ENCODE results near the gene EXPH5. TPM values are rescaled to one million over a fixed set of nuclear protein-coding genes. Genes with fewer than 3 reads are reported as not detected.

Gene EXPH5
- total RNA-seq, 1 donor from 2014 or later = 0.65 TPM

DNA sequence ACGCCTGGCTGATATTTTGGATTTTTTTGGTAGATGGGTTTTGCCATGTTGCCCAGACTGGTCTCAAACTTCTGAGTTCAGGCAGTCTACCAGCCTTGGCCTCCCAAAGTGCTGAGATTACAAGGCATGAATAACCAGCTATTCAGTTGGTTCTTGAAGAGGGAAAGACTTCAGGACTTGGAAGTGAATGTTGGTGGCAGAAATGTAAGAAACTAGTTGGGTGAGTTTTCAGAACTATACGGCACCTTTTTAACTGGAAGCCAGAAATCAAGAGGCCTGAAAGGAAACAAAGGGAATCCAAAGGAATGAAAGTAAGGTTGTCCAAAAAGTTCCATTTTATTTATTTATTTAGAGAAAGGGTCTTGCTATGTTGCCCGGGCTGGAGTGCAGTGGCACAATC lies 98.2 kb downstream of the EXPH5 start:
- no peaks in the 10 kb centered on the region for H3K27me3 Mint-ChIP-seq (ENCODE audit: insufficient read depth)
- intact Hi-C loops (cut with micrococcal nuclease) = loop anchor here (5.0 to 10.0 kb wide), 3 partner anchors 232 to 1038 kb away; partner anchors contain the start of genes CUL5 and CWF19L2
- H3K36me3 Mint-ChIP-seq (ENCODE audit: low read depth) = peaks cover 12% of the 10 kb centered on the region

GRCh38 chr11:108494182-108494581 lies 99.4 kb downstream of the EXPH5 start:
- H3K4me1 Mint-ChIP-seq (ENCODE audit: low read depth) = peaks cover 35% of the 10 kb centered on the region
- H3K27me3 Mint-ChIP-seq (ENCODE audit: insufficient read depth) = no peaks in the 10 kb centered on the region
- no peaks in the 10 kb centered on the region for H3K9me3 Mint-ChIP-seq
- no peak overlapping the region for H3K4me3 Mint-ChIP-seq
- intact Hi-C loops (cut with micrococcal nuclease) = loop anchor here (10.0 kb wide), 1 partner anchor 489 kb away; the partner anchor contains the start of gene CUL5
- DNase-seq (ENCODE audit: low spot score) = no peak
- peaks cover 12% of the 10 kb centered on the region for H3K36me3 Mint-ChIP-seq (ENCODE audit: low read depth)
- peak overlapping the region; percentile 47 for H3K27ac Mint-ChIP-seq

More for the DNA sequence above, 98.2 kb downstream of the EXPH5 start:
- Mint-ChIP-seq H3K27ac (peak overlapping the region; percentile 14), H3K4me3 (no peak overlapping the region), H3K4me1 (ENCODE audit: low read depth) (peaks cover 35% of the 10 kb centered on the region), H3K9me3 (no peaks in the 10 kb centered on the region)
- no peak for DNase-seq (ENCODE audit: low spot score)

DNA sequence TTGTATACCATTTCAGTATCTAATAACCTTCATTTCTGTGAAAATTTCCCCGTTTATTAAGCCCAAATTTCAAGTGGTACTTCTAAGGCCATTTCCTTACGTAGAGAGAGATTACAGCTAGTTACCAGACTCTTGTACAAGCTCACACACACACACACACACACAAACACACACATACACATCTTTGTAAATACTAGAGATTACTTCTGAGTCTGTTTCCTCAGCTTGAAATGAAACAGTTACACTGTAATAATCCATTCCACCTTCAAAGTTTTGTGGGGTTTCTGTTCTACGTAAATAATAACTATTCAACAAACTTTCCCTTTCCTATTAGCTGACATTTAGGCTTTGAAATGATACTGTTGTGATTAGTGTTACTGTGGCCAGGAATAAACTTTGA lies 101.6 kb downstream of the EXPH5 start:
- H3K4me3 Mint-ChIP-seq = no peak overlapping the region
- H3K9me3 Mint-ChIP-seq = no peaks in the 10 kb centered on the region
- H3K27ac Mint-ChIP-seq = no peak overlapping the region
- no peaks in the 10 kb centered on the region for H3K27me3 Mint-ChIP-seq (ENCODE audit: insufficient read depth)
- DNase-seq (ENCODE audit: low spot score) = no peak
- H3K36me3 Mint-ChIP-seq (ENCODE audit: low read depth) = peaks cover 21% of the 10 kb centered on the region
- intact Hi-C loops (cut with micrococcal nuclease) = loop anchor here (10.0 kb wide), 1 partner anchor 487 kb away; the partner anchor contains the start of gene CUL5
- peaks cover 26% of the 10 kb centered on the region for H3K4me1 Mint-ChIP-seq (ENCODE audit: low read depth)

DNA sequence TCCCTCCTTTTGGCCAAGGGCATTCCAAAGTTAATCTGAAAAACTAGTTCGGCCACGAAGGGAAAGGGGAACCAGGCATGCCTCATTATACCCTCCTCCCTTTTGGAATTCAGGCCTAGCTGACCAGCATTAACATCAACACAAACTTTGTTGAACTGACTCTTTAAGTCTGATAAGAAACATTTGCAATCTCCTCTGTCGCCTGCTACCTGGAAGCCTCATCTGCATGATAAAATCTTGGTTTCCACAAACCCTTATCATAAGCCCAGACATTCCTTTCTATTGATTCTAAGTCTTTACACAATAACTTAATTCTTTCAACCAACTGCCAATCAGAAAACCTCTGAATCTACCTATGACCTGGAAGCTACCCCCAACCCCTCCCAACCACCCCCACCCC lies 106.7 kb downstream of the EXPH5 start:
- Mint-ChIP-seq H3K27me3 (ENCODE audit: insufficient read depth) (no peaks in the 10 kb centered on the region), H3K36me3 (ENCODE audit: low read depth) (peaks cover 29% of the 10 kb centered on the region), H3K27ac (no peak overlapping the region), H3K4me1 (ENCODE audit: low read depth) (peaks cover 9% of the 10 kb centered on the region), H3K4me3 (no peak overlapping the region), H3K9me3 (no peaks in the 10 kb centered on the region)
- intact Hi-C loops (cut with micrococcal nuclease) = no loop called here
- no peak for DNase-seq (ENCODE audit: low spot score)

- Mint-ChIP-seq H3K9me3 (no peaks in the 10 kb centered on the region), H3K27ac (peak overlapping the region; percentile 30), H3K36me3 (ENCODE audit: low read depth) (peaks cover 32% of the 10 kb centered on the region), H3K4me1 (ENCODE audit: low read depth) (peaks cover 9% of the 10 kb centered on the region), H3K4me3 (no peak overlapping the region), H3K27me3 (ENCODE audit: insufficient read depth) (no peaks in the 10 kb centered on the region)
- no peak for DNase-seq (ENCODE audit: low spot score)
- intact Hi-C loops (cut with micrococcal nuclease) = no loop called here
Observed at GRCh38 chr11:108486331-108486730, 107.2 kb downstream of the EXPH5 start.

DNA sequence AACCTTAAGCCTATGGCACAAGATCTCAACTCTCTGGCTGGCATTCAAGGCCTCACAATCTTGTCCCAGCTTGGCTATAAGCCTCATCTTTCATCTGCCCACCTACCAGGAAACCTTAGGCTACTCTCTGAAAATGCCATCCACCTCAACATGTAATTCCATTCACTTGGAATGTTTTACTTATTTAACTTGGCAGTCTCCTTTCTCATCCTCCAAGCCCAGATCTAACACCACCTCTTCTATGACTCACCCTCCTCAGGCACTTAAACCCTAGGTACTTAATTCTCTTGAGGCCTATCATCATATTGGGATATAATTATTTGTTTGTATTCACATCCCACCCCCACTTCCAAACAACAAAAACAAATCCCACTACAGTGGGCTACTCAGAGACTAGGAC lies 110.4 kb downstream of the EXPH5 start:
- H3K27ac Mint-ChIP-seq = no peak overlapping the region
- peaks cover 9% of the 10 kb centered on the region for H3K4me1 Mint-ChIP-seq (ENCODE audit: low read depth)
- intact Hi-C loops (cut with micrococcal nuclease) = no loop called here
- H3K9me3 Mint-ChIP-seq = no peaks in the 10 kb centered on the region
- no peaks in the 10 kb centered on the region for H3K27me3 Mint-ChIP-seq (ENCODE audit: insufficient read depth)
- DNase-seq (ENCODE audit: low spot score) = no peak
- H3K36me3 Mint-ChIP-seq (ENCODE audit: low read depth) = peaks cover 25% of the 10 kb centered on the region
- no peak overlapping the region for H3K4me3 Mint-ChIP-seq

- Mint-ChIP-seq H3K36me3 (ENCODE audit: low read depth) (peaks cover 7% of the 10 kb centered on the region), H3K27ac (no peak overlapping the region), H3K4me3 (no peak overlapping the region), H3K9me3 (no peaks in the 10 kb centered on the region), H3K27me3 (ENCODE audit: insufficient read depth) (peaks cover 3% of the 10 kb centered on the region), H3K4me1 (ENCODE audit: low read depth) (no peaks in the 10 kb centered on the region)
- intact Hi-C loops (cut with micrococcal nuclease) = no loop called here
- DNase-seq (ENCODE audit: low spot score) = no peak
Observed at GRCh38 chr11:108474664-108475463, 118.7 kb downstream of the EXPH5 start.

GRCh38 chr11:108472681-108473080 lies 120.9 kb downstream of the EXPH5 start:
- H3K36me3 Mint-ChIP-seq (ENCODE audit: low read depth) = peaks cover 7% of the 10 kb centered on the region
- no peak overlapping the region for H3K4me3 Mint-ChIP-seq
- intact Hi-C loops (cut with micrococcal nuclease) = no loop called here
- no peak for DNase-seq (ENCODE audit: low spot score)
- peaks cover 3% of the 10 kb centered on the region for H3K27me3 Mint-ChIP-seq (ENCODE audit: insufficient read depth)
- H3K9me3 Mint-ChIP-seq = no peaks in the 10 kb centered on the region
- no peaks in the 10 kb centered on the region for H3K4me1 Mint-ChIP-seq (ENCODE audit: low read depth)
- no peak overlapping the region for H3K27ac Mint-ChIP-seq

DNA sequence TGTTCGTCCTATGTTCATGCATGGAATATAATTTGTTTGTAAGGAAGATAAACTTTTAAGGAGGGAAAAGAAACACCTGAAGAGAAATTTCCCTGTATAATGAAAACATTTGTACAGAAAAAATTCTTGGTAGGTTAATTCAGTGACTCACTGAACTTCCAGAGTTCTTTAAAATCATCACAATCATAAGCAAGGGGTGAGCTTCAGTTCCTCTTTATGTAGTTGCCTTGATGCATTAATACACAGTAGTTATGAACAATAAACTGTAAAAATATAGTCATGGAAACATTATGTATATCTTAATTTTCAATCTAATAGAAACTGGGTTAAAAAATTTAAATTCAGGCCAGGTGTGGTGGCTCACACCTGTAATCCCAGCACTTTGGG lies 125.1 kb downstream of the EXPH5 start:
- DNase-seq (ENCODE audit: low spot score) = no peak
- Mint-ChIP-seq H3K4me1 (ENCODE audit: low read depth) (peaks cover 23% of the 10 kb centered on the region), H3K4me3 (no peak overlapping the region), H3K9me3 (no peaks in the 10 kb centered on the region), H3K27me3 (ENCODE audit: insufficient read depth) (peaks cover 3% of the 10 kb centered on the region), H3K36me3 (ENCODE audit: low read depth) (peaks cover 3% of the 10 kb centered on the region), H3K27ac (no peak overlapping the region)
- intact Hi-C loops (cut with micrococcal nuclease) = loop anchor here (5.0 kb wide), 3 partner anchors 264 to 611 kb away; partner anchors contain the start of genes ACAT1 and SLC35F2

DNA sequence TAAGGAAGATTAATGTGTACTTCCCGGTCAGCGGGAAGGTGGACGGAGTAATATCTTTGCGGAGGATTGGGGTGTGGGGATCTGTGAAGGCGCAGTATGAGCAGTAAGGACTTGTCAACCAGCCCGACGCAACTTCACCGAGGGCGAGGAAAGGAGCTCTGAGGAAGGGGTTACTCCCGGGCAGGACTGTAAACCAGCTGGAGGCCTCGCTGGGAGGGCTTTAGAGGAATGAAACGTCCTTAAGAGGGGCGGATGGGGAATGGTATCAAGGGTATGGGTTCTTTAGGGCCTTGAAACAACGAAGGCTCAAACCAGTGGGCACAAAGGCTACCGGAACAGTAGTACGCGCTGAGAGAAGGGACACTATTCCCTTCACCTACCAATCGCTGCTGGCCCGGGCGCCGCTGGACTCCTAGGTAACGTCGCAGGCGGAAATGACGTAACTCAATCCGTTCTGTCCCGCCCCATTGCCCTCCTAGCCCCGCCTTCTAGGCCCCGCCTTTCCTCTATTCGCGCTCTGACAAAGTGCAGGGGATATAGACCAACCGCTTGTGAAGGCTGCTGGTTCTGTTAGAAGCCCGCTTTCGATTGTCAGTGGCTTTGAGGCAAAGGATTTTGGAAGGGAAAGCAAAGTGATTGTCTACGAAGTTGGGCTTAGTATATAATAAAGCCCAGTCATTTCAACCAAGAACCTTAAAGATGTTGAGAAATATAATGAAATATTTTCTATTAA lies 126.3 kb downstream of the EXPH5 start, which contains the start of gene C11orf65:
Gene C11orf65, minus strand, starts transcription at position 439 of the 733 bp plus-strand sequence. CDS start 5,970 bp downstream, outside the sequence.
- Mint-ChIP-seq H3K27me3 (ENCODE audit: insufficient read depth) (peaks cover 3% of the 10 kb centered on the region), H3K27ac (peak within 1 kb of the TSS; percentile 100), H3K36me3 (ENCODE audit: low read depth) (peaks cover 3% of the 10 kb centered on the region), H3K4me1 (ENCODE audit: low read depth) (peaks cover 23% of the 10 kb centered on the region), H3K4me3 (peak within 1 kb of the TSS; percentile 98), H3K9me3 (no peaks in the 10 kb centered on the region)
- peak; percentile 94 for DNase-seq (ENCODE audit: low spot score)
- intact Hi-C loops (cut with micrococcal nuclease) = loop anchor here (1.0 to 5.0 kb wide), 14 partner anchors 30 to 1010 kb away; partner anchors contain the start of genes ACAT1, ALKBH8, CUL5 and CWF19L2

GRCh38 chr11:108466405-108466804 lies 127.2 kb downstream of the EXPH5 start:
- intact Hi-C loops (cut with micrococcal nuclease) = loop anchor here (2.0 to 5.0 kb wide), 6 partner anchors 182 to 902 kb away; partner anchors contain the start of genes ACAT1, ALKBH8, CUL5 and SLC35F2
- Mint-ChIP-seq H3K4me3 (peak overlapping the region; percentile 98), H3K4me1 (ENCODE audit: low read depth) (peaks cover 23% of the 10 kb centered on the region), H3K27me3 (ENCODE audit: insufficient read depth) (peaks cover 3% of the 10 kb centered on the region), H3K27ac (peak overlapping the region; percentile 100), H3K36me3 (ENCODE audit: low read depth) (peaks cover 3% of the 10 kb centered on the region), H3K9me3 (no peaks in the 10 kb centered on the region)
- DNase-seq (ENCODE audit: low spot score) = no peak

Data from activated T-helper 1 cell treated with anti-CD3 and anti-CD28 coated beads, Interleukin-12 subunit alpha, Interleukin-12 subunit beta, Interleukin-2, Interleukin-4 antibody, amounts not matched to agents 30 ng/mL and 10 ng/mL and 1 ng/mL, durations not matched to agents 14 hours and 24 hours and 36 hours (primary cell).